HG02885 (cell line): ENCODE data around the gene MACROD2.
"Not testable (repeated sequence)": the region's sequence is repeated elsewhere in the genome, so short reads cannot be mapped to it uniquely, and the experiment has no call there.

ENCODE experiments used
- ATAC-seq: cut with Tn5 transposase; IDR thresholded peaks from one replicate; pipeline ENCODE4 v1.9.1; 2021; ENCODE audit warnings: mild to moderate bottlenecking; ENCODE audit not compliant: unreplicated experiment, poor library complexity

MACROD2 gene

GRCh38 chr20:14955399-14955798, 960.1 kb downstream of the MACROD2 start:
- ATAC-seq: no peak

GRCh38 chr20:14956026-14956425, 960.7 kb downstream of the MACROD2 start:
- ATAC-seq: no peak

GRCh38 chr20:14956538-14956937, 961.2 kb downstream of the MACROD2 start:
- ATAC-seq: no peak

GRCh38 chr20:14957402-14957801, 962.1 kb downstream of the MACROD2 start:
- no peak for ATAC-seq

GRCh38 chr20:14958626-14959025, 963.3 kb downstream of the MACROD2 start:
- no peak for ATAC-seq

GRCh38 chr20:14959506-14960475, 964.5 kb downstream of the MACROD2 start:
- ATAC-seq: no peak

- no peak for ATAC-seq
Observed at GRCh38 chr20:14960831-14961230, 965.5 kb downstream of the MACROD2 start.

- no peak for ATAC-seq
Observed at GRCh38 chr20:14963262-14963663, 967.9 kb downstream of the MACROD2 start.

- no peak for ATAC-seq
Observed at GRCh38 chr20:14966203-14966602, 970.9 kb downstream of the MACROD2 start.

GRCh38 chr20:14966808-14967207, 971.5 kb downstream of the MACROD2 start:
- ATAC-seq: no peak

- ATAC-seq: no peak
Observed at GRCh38 chr20:14972256-14972655, 976.9 kb downstream of the MACROD2 start.

GRCh38 chr20:14972690-14973089, 977.4 kb downstream of the MACROD2 start:
- no peak for ATAC-seq

- no peak for ATAC-seq
Observed at GRCh38 chr20:14979453-14979986, 984.2 kb downstream of the MACROD2 start.

GRCh38 chr20:14981486-14981885, 986.2 kb downstream of the MACROD2 start:
- ATAC-seq: not testable (repeated sequence)

- ATAC-seq: not testable (repeated sequence)
Observed at GRCh38 chr20:14982324-14982723, 987.0 kb downstream of the MACROD2 start.

GRCh38 chr20:14984305-14984704, 989.0 kb downstream of the MACROD2 start:
- no peak for ATAC-seq

- ATAC-seq: no peak
Observed at GRCh38 chr20:14984768-14985622, 989.7 kb downstream of the MACROD2 start.

GRCh38 chr20:14986026-14986655, 990.8 kb downstream of the MACROD2 start:
- ATAC-seq: no peak

GRCh38 chr20:14986656-14987055, 991.3 kb downstream of the MACROD2 start:
- no peak for ATAC-seq

- no peak for ATAC-seq
Observed at GRCh38 chr20:14989535-14990290, 994.4 kb downstream of the MACROD2 start.
